ENCODE measurements around the gene STARD8.
"Not testable (repeated sequence)": the region's sequence is repeated elsewhere in the genome, so short reads cannot be mapped to it uniquely, and the experiment has no call there.

The STARD8 gene

GRCh38 chrX:68685685-68686084 lies 38.2 kb downstream of the STARD8 start:
- in situ Hi-C loops (cut with HindIII; ENCODE audit: low pct_unique_long_range_greater_than_20kb, low sequenced_read_pairs) = no loop called here
- no peak for DNase-seq (ENCODE audit: low read depth in 1 of 2, low spot score in 1 of 2)
- TF ChIP-seq JUND (IDR thresholded peaks at IDR 0.05; ENCODE audit: low read depth) = no peak

- no peak for DNase-seq (ENCODE audit: low read depth in 1 of 2, low spot score in 1 of 2)
- in situ Hi-C loops (cut with HindIII; ENCODE audit: low pct_unique_long_range_greater_than_20kb, low sequenced_read_pairs) = no loop called here
- no peak for TF ChIP-seq JUND (IDR thresholded peaks at IDR 0.05; ENCODE audit: low read depth)
Measured at GRCh38 chrX:68686097-68686977, 38.9 kb downstream of the STARD8 start.

GRCh38 chrX:68688931-68689330 lies 41.5 kb downstream of the STARD8 start:
- in situ Hi-C loops (cut with HindIII; ENCODE audit: low pct_unique_long_range_greater_than_20kb, low sequenced_read_pairs); DNase-seq (ENCODE audit: low read depth in 1 of 2, low spot score in 1 of 2): not testable (repeated sequence)

GRCh38 chrX:68690936-68691501 lies 43.6 kb downstream of the STARD8 start:
- in situ Hi-C loops (cut with HindIII; ENCODE audit: low pct_unique_long_range_greater_than_20kb, low sequenced_read_pairs) = no loop called here
- DNase-seq (ENCODE audit: low read depth in 1 of 2, low spot score in 1 of 2) = no peak
- no peak for TF ChIP-seq JUND (IDR thresholded peaks at IDR 0.05; ENCODE audit: low read depth)

GRCh38 chrX:68691921-68692320 lies 44.5 kb downstream of the STARD8 start:
- TF ChIP-seq JUND (IDR thresholded peaks at IDR 0.05; ENCODE audit: low read depth) = no peak
- DNase-seq (ENCODE audit: low read depth in 1 of 2, low spot score in 1 of 2) = no peak
- in situ Hi-C loops (cut with HindIII; ENCODE audit: low pct_unique_long_range_greater_than_20kb, low sequenced_read_pairs) = no loop called here

- in situ Hi-C loops (cut with HindIII; ENCODE audit: low pct_unique_long_range_greater_than_20kb, low sequenced_read_pairs) = no loop called here
- TF ChIP-seq JUND (IDR thresholded peaks at IDR 0.05; ENCODE audit: low read depth) = no peak
- no peak for DNase-seq (ENCODE audit: low read depth in 1 of 2, low spot score in 1 of 2)
Measured at GRCh38 chrX:68692651-68693050, 45.2 kb downstream of the STARD8 start.

GRCh38 chrX:68693481-68694434 lies 46.3 kb downstream of the STARD8 start:
- TF ChIP-seq JUND (IDR thresholded peaks at IDR 0.05; ENCODE audit: low read depth) = no peak
- peak; percentile 13 to 30 for DNase-seq (ENCODE audit: low read depth in 1 of 2, low spot score in 1 of 2)
- in situ Hi-C loops (cut with HindIII; ENCODE audit: low pct_unique_long_range_greater_than_20kb, low sequenced_read_pairs) = no loop called here

GRCh38 chrX:68694435-68695205 lies 47.2 kb downstream of the STARD8 start:
- DNase-seq (ENCODE audit: low read depth in 1 of 2, low spot score in 1 of 2) = no peak
- in situ Hi-C loops (cut with HindIII; ENCODE audit: low pct_unique_long_range_greater_than_20kb, low sequenced_read_pairs) = no loop called here
- TF ChIP-seq JUND (IDR thresholded peaks at IDR 0.05; ENCODE audit: low read depth) = no peak

- in situ Hi-C loops (cut with HindIII; ENCODE audit: low pct_unique_long_range_greater_than_20kb, low sequenced_read_pairs) = no loop called here
- DNase-seq (ENCODE audit: low read depth in 1 of 2, low spot score in 1 of 2) = no peak
Measured at GRCh38 chrX:68695206-68695845, 47.9 kb downstream of the STARD8 start.

GRCh38 chrX:68696267-68696990 lies 49.0 kb downstream of the STARD8 start:
- in situ Hi-C loops (cut with HindIII; ENCODE audit: low pct_unique_long_range_greater_than_20kb, low sequenced_read_pairs) = no loop called here
- no peak for TF ChIP-seq JUND (IDR thresholded peaks at IDR 0.05; ENCODE audit: low read depth)
- no peak for DNase-seq (ENCODE audit: low read depth in 1 of 2, low spot score in 1 of 2)

More at GRCh38 chrX:68695206-68695845, 47.9 kb downstream of the STARD8 start:
- no peak for TF ChIP-seq JUND (IDR thresholded peaks at IDR 0.05; ENCODE audit: low read depth)

- TF ChIP-seq JUND (IDR thresholded peaks at IDR 0.05; ENCODE audit: low read depth) = no peak
- in situ Hi-C loops (cut with HindIII; ENCODE audit: low pct_unique_long_range_greater_than_20kb, low sequenced_read_pairs) = no loop called here
- DNase-seq (ENCODE audit: low read depth in 1 of 2, low spot score in 1 of 2) = no peak
Measured at GRCh38 chrX:68697036-68697435, 49.6 kb downstream of the STARD8 start.
